ENCODE data around the gene IRX4.
"Not testable (repeated sequence)": the region's sequence is repeated elsewhere in the genome, so short reads cannot be mapped to it uniquely, and the experiment has no call there.

IRX4 gene

GRCh38 chr5:1876660-1877064 lies 6.1 kb downstream of the IRX4 start:
- DNase-seq = no peak

- no peak for DNase-seq
These were observed 6.7 kb downstream of the IRX4 start for GRCh38 chr5:1875843-1876659.

- DNase-seq = no peak
These were observed 7.4 kb downstream of the IRX4 start for GRCh38 chr5:1875281-1875842.

DNA sequence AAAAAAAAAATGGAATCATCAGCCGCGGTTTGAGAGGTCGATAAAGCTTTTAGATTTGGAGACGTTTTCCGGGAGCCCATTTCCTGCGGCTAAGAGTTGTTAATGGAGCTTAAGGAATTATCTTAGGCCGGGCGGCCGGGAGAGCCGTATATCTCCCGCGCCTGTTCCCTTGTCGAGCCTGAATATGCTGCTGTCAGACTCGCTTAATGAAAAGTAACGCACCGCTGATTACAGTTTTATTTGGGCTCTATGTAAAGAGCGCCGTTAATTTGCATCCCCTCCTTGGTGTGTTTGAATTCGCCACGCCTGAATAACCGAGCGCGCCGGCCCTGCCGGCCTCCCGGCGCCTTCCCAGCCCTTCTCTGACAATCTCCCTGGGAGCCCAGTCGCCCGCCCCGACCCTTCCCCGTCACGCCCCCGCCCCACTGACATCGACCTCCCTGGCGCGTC lies 7.9 kb downstream of the IRX4 start:
- DNase-seq = no peak

GRCh38 chr5:1874348-1874747 lies 8.4 kb downstream of the IRX4 start:
- DNase-seq = no peak

GRCh38 chr5:1873243-1873959 lies 9.3 kb downstream of the IRX4 start:
- DNase-seq = no peak

GRCh38 chr5:1871441-1871840 lies 11.3 kb downstream of the IRX4 start:
- DNase-seq = no peak

GRCh38 chr5:1870435-1871272 lies 12.1 kb downstream of the IRX4 start:
- DNase-seq = not testable (repeated sequence)

DNA sequence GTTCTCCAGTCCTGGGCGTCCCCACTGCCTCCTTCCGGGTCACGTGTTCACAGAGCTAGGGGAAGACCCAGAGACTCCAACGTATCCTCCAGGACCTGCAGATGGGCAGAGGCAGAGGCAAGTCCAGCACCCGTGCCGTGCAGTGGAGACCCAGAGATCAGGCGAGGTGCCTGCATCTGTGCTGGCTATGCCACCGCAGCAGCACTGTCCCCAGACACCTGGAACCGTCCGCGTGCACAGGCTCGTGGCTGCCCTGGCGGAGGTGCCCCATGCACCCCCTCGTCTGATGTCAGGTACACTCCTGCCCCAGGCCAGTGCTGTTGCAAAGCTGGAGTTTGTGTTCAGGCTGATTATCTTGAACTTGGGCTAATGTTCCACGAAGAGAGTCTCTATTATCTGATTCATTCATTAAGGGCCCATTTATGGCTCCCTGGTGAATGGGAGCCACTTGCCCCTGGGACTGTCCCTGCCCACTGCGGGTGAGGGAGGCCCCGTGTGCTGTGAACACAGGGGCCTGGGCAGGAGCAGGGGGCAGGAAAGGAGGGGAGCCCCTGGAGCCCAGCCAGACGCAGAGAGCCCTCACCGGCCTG lies 13.7 kb downstream of the IRX4 start:
- DNase-seq = no peak

GRCh38 chr5:1867815-1868143 lies 14.9 kb downstream of the IRX4 start:
- no peak for DNase-seq

- DNase-seq = no peak
These were observed 15.5 kb downstream of the IRX4 start for GRCh38 chr5:1867114-1867814.

DNA sequence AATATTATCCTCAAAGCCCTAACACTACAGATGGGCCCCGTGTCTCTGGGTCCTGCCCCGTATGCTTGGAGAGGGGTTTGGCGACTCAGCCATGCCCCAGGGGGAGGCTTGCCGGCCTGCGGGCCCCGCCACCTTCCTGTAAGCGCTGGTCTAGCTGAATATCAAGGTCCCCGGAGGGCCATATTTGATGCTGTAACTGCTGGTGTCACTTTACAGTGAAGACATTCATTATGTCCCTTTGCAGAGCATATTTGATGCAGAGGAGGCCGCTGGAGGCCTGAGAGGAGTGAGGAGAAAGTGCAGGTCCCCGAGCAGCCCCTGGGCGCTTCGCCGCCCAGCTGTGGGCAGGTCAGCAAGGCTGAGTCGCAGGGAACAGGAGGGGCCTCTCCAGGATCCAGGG lies 16.8 kb downstream of the IRX4 start:
- no peak for DNase-seq

DNA sequence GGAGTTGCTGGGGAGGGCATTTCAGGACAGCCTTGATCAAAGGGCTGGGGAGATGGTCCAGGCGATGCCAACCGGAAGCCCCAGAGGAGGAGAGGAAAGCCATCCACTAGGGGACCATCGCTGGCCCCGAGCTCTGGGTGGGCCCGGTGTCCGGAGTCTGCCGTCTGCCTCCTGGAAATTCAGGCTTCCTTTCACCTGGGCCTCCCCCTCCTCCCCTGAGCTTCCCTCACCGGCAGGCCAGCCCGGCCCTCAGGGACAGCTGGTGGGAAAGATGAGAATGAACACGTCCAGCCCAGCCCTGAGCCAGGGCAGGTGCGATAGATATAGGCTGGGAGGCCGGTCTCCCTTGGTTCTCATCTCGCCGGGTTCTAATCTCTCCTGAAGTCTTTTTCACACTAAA lies 17.2 kb downstream of the IRX4 start:
- no peak for DNase-seq

GRCh38 chr5:1864896-1865440 lies 17.8 kb downstream of the IRX4 start:
- DNase-seq = no peak

GRCh38 chr5:1860949-1861348 lies 21.8 kb downstream of the IRX4 start:
- DNase-seq = no peak

DNA sequence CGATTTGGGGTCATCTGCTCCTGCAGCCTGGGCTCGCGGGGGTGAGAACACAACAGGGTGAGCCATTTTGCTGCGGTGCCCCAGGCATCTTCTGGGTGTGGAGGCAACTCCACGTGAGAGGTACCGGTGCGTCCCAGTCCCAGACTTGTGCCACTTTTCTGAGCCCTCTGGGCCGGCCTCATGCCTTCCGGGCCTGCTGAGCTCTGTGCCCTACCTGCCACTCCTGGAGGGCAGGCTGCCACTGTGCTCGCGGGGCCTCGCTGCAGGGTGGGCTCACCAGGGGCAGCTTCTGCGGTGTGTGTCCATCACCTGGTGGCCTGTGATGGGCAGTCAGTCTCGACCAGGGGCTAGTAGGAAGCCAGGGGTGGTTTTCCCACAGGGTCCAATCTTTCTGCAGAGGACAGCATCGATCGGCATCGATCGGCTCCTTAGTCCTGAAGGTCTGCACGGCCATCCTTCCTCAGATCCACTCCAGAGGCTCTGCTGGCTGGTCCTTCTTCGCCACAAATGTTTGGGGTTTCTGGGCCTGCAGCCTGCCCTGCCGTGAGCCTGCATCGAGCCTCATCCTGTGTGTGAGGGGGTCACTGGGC lies 22.6 kb downstream of the IRX4 start:
- DNase-seq = no peak

DNA sequence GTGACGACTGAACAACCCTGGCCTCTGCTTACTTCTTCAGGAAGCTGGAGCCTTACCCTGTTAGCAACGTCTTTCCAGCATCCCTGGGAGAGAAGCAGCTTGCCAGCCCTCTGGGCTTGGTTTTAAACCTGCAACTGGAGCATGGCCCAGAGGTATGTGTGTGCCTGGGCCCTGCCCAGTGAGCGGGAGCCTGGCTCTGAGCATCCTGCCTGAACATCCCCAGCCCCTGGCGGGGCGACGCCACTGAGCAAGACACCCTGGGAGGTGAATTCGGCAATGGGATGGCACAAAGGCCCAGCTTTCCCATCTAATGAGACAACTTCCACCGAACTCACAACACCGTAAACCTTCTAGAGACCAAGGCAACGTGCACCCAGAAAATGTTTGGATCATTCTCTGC lies 23.6 kb downstream of the IRX4 start:
- no peak for DNase-seq

DNA sequence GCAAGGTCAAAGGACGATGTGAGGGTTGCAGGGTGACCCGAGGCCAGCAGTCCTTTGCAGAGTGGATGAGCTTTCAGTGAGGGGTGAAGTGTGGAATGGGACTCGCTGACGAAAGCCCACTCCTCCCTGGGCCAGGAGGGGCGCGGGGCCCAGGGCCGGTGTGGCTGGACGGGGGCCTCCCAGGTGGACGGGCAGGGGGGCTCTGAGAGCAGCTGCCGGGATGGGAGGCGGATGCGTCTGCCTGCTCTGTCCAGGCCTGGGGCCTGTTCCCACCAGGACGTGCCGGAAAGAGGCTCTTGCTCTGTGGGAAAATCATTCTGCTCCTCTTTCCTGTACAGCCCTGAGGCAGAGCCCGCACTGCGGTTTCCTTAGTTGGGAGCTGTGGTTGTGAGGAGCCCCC lies 24.3 kb downstream of the IRX4 start:
- DNase-seq = no peak

DNA sequence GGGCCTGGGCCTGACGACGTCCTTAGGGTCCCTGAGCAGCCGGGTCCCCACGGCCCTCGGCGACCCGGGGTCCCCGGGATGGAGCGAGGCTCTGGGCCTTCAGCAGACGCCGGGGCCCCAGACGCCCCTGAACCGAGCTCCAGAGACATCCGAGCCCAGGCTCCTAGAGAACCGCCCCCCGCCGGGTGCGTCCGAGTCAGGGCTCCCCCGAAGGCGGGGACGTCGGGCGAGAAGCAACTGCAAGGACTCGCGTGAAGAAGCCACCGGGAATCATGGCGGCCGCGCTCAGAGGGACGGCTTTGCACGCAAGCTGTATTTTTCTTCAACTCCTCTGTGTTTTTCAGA lies 25.5 kb downstream of the IRX4 start:
- DNase-seq = no peak

DNA sequence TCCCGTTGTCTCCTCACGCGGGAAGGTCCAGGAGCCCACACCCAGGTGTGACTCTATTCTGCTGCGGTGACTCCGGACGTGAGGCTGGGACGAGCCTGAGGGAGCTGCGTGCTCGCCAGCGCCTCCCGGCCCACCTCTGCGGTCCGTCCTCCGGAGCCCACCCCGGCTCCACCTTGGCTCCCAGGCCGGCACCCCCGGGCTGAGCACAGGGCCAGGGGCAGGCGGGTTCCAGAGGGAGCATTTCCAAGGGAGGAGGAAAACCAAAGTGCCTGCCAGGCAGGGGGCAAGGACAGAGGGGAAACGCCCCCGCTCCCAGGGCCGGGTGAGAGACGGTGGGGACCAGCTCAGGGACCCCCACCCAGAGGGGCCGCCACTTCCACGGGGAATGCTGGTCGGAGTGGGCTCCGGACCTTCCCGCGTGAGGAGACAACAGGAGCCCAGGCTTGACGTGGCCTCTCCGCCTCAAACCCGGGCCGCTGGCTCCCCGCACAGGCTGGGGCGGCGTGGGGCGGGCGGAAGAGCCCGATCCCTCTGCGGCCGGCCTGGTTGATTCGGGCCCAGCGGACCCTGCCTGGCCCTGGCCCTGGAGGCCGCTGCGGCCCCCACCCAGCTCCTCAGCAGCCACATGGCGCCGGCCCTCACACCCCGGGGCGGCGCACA lies 26.0 kb downstream of the IRX4 start:
- DNase-seq = no peak

- DNase-seq = no peak
These were observed 27.1 kb downstream of the IRX4 start for GRCh38 chr5:1855596-1855995.

Data from DMS 273 treated with DMSO at 0.1 percent for 48 hours (cell line).